ENCODE results near the gene PBRM1.
A peak's percentile ranks its signal among the peaks of the same experiment; 100 is the strongest.

PBRM1 gene

DNA sequence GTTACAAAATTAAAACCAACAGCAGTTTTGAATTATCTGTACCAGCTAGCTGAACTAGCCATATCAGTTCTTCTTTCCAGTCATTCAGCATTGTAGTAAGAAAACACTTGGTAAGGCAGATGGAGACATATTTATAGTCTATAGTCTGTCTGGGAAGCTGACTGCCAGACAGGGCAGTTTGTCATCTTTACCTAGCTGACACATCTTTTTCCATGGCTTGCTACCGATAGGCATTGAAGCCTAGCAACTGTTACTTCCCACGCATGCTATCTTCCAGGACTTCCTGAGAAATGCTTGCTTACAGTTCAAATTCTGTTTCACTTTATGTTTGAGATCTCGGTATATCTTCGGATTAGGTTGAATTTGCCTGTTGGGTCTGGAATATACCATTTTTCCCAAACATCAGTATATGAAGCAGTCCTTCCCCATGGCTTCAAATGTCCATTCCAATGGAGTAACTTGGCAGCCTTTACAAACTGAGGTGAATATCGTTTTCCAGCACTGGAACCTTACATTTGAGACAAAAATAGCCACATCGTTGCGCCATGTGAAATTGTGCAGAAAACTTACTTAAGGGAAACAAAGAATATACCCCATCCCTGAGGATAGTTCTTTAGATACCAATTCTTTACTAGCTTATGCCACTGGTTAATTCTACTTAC, 8.9 kb upstream of the PBRM1 start:
- ChIA-PET POLR2A (ENCODE audit: low non-redundant PET) (no interaction called here), CTCF (no interaction called here)
- DNase-seq (ENCODE audit: low spot score), result no peak
- no peak overlapping the region for H3K27ac ChIP-seq
- TF ChIP-seq, protein P1, sequence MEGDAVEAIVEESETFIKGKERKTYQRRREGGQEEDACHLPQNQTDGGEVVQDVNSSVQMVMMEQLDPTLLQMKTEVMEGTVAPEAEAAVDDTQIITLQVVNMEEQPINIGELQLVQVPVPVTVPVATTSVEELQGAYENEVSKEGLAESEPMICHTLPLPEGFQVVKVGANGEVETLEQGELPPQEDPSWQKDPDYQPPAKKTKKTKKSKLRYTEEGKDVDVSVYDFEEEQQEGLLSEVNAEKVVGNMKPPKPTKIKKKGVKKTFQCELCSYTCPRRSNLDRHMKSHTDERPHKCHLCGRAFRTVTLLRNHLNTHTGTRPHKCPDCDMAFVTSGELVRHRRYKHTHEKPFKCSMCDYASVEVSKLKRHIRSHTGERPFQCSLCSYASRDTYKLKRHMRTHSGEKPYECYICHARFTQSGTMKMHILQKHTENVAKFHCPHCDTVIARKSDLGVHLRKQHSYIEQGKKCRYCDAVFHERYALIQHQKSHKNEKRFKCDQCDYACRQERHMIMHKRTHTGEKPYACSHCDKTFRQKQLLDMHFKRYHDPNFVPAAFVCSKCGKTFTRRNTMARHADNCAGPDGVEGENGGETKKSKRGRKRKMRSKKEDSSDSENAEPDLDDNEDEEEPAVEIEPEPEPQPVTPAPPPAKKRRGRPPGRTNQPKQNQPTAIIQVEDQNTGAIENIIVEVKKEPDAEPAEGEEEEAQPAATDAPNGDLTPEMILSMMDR (conservative IDR thresholded peaks at IDR 0.05; ENCODE audit: low read depth), result no peak

DNA sequence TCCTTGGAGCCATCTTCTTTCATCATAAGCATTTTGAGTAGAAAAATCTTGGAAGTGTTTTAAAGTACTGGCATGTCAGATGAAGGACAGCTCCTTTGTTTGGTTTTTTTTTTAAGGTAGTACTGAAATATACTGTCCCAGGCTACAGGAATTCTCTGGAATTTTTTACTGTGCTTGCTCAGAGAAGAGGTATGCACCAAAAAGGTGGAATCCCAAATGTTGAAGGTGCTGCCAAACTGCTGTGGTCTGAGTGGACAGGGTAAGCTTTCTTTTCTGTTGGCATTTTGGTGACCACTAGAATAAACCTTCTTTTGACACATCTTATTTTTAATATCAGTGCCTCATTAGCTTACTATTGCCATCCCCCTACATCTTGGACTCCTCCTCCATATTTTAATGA, 7.4 kb upstream of the PBRM1 start:
- TF ChIP-seq, protein P1 (conservative IDR thresholded peaks at IDR 0.05; ENCODE audit: low read depth), result no peak
- H3K27ac ChIP-seq, result no peak overlapping the region
- ChIA-PET CTCF (no interaction called here), POLR2A (ENCODE audit: low non-redundant PET) (no interaction called here)
- DNase-seq (ENCODE audit: low spot score), result no peak

DNA sequence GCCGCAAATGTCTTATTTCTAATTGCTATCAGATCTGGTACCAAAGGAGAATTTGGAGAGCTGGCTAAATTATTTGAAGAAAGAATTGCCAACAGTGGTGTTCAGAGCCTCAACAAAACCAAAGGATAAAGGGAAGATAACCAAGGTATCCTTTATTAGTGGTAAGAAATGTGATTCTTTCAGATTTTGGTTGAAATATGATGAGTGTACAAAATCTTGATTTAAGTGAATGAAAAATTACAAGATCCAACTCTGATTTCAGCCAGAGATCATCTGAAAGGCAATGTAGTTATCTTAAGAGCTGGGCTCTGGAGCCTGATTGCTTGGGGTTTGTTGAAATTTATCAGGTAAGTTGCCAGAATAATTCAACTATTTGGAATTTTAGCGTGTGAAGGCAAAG, 4.8 kb upstream of the PBRM1 start:
- ChIA-PET CTCF (no interaction called here), POLR2A (ENCODE audit: low non-redundant PET) (no interaction called here)
- DNase-seq (ENCODE audit: low spot score), result no peak
- TF ChIP-seq, protein P1 (conservative IDR thresholded peaks at IDR 0.05; ENCODE audit: low read depth), result no peak
- no peak overlapping the region for H3K27ac ChIP-seq

DNA sequence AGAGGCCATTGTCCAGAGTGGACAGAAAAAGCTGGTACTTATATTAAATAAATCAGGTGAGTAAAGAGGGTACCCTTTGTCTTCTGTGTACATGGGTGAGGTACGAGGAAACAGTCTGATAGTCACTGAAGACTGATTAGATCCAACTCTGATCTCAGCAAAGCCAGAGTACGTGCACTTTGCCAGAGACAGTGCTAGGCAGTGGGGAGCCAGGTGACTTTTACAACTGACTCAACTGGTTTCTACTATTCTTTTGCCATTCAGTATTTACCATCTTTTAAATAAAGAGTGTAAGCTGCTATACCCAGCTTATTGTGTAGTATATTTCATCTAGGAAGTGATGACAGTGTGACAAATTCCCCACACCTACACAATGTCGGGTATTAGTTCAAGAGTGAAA, 3.4 kb upstream of the PBRM1 start:
- POLR2A ChIA-PET (ENCODE audit: low non-redundant PET), result no interaction called here

DNA sequence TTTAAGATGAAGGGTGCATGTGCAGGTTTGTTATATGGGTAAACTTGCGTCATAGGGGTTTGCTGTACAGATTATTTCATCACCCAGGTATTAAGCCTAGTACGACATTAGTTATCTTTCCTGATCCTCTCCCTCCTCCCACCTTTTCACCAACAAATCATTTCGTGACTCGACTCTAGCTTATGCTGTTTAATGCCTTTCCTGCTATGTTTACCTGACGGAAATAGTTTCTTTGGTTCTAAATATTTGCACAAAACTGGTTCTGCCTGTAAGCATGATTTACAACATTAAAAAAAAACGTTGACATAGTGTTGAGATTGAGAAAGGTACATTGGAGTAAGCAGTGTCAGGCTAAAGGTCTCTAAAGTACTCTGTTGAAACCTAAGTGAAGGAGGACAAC, 2.6 kb upstream of the PBRM1 start:
- no peak overlapping the region for H3K27ac ChIP-seq
- CTCF ChIA-PET, result no interaction called here
- TF ChIP-seq, protein P1 (conservative IDR thresholded peaks at IDR 0.05; ENCODE audit: low read depth), result no peak
- DNase-seq (ENCODE audit: low spot score), result no peak
- POLR2A ChIA-PET (ENCODE audit: low non-redundant PET), result no interaction called here

More for the DNA sequence above, 3.4 kb upstream of the PBRM1 start:
- CTCF ChIA-PET, result no interaction called here
- H3K27ac ChIP-seq, result no peak overlapping the region
- TF ChIP-seq, protein P1 (conservative IDR thresholded peaks at IDR 0.05; ENCODE audit: low read depth), result no peak
- no peak for DNase-seq (ENCODE audit: low spot score)

DNA sequence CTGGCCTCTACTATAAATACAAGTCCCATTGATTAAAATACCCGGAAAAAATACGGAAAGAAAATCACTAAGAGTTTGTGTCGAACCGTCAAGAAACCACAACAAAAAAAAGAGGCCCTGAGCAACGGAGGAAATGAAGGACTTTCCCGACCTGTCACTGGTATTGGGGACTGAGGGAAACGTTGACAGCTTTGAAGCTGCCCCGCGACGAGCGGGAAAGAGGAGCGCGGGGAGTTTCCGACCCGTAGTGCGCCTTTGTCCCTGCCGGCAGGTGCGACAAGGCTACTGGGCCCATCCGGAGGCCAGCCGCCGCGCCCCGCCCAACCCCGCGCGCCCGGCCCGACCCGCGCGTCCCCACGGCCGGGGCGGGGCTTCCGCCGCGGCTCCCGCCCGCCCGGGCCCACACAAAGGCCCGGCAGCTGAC, 416 bp downstream of the PBRM1 start:
- DNase-seq (ENCODE audit: low spot score), result peak; percentile 77
- CTCF ChIA-PET, result no interaction called here
- POLR2A ChIA-PET (ENCODE audit: low non-redundant PET), result interaction anchor here (0.7 kb wide), 1 partner anchor 58 kb away, joined by 3 read pairs; no protein-coding TSS in a partner anchor
- TF ChIP-seq, protein P1 (conservative IDR thresholded peaks at IDR 0.05; ENCODE audit: low read depth), result no peak
- H3K27ac ChIP-seq, result peak overlapping the region; percentile 94
